T-cell (primary cell): ENCODE results near the gene SLC25A10. TPM values are rescaled to one million over a fixed set of nuclear protein-coding genes. Genes with fewer than 3 reads are reported as not detected.
A peak's percentile ranks its signal among the peaks of the same experiment; 100 is the strongest.

Source experiments
- ATAC-seq, 4 experiments: fragments of 200-7000 bp in 3 of 4; fragments of 150-1000 bp in 1 of 4; cut with Tn5 transposase; replicated peaks in 1 of 4; 1 replicate in 3 of 4; 2 replicates in 1 of 4; pipeline ENCODE4 v1.10.0; 2021; ENCODE audit warnings: moderate library complexity in 3 of 4, mild to moderate bottlenecking in 2 of 4, moderate number of reproducible peaks in 1 of 4
- CTCF ChIA-PET, 2 donors: fragments of 300-600 bp; sonication (Branson Sonifier 250); formaldehyde crosslinking; loops; one replicate each; lab custom pipeline; 2022; ENCODE audit warnings: antibody characterized with exemption in 2 of 2; lab: Charles Lee
- POLR2A ChIA-PET, 2 donors: fragments of 300-600 bp; sonication (Branson Sonifier 250); formaldehyde crosslinking; loops; one replicate each; lab custom pipeline; 2022; ENCODE audit warnings: antibody characterized with exemption in 2 of 2; lab: Charles Lee
- DNase-seq, 35 experiments: peaks; one replicate each; pipeline versions ENCODE4 v3.0.0 to v3.0.0-alpha.2; 2013 to 2023
- H3K27ac ChIP-seq: one replicate; pipeline ENCODE4 v1.5.1; 2013; ENCODE audit warnings: low read length
- H3K27me3 ChIP-seq, 2 experiments: replicated peaks in 1 of 2; 1 replicate in 1 of 2; 2 replicates in 1 of 2; pipeline versions ENCODE4 v1.6.1 to v1.7.0; 2013; ENCODE audit warnings: low read length in 1 of 2, mixed read lengths in 1 of 2; ENCODE audit not compliant: control insufficient read depth in 2 of 2, insufficient read depth in 2 of 2; ENCODE audit errors: extremely low read depth in 1 of 2
- H3K36me3 ChIP-seq, 2 donors: 1 replicate in 1 of 2; 2 replicates in 1 of 2; pipeline versions ENCODE4 v1.6.1 to v1.7.0; 2013; ENCODE audit warnings: low read length in 1 of 2; ENCODE audit not compliant: control insufficient read depth in 2 of 2, insufficient read depth in 1 of 2; ENCODE audit errors: extremely low read depth in 1 of 2
- H3K4me1 ChIP-seq, 2 experiments: 1 replicate in 1 of 2; 2 replicates in 1 of 2; pipeline versions ENCODE4 v1.6.1 to v1.7.0; 2013; ENCODE audit warnings: low read length in 2 of 2, mixed read lengths in 1 of 2; ENCODE audit not compliant: insufficient read depth in 2 of 2, control insufficient read depth in 1 of 2; ENCODE audit errors: extremely low read depth in 1 of 2
- H3K4me3 ChIP-seq, 2 donors: 1 replicate in 1 of 2; 2 replicates in 1 of 2; pipeline versions ENCODE4 v1.5.1 to v1.7.0; 2013; ENCODE audit warnings: mild to moderate bottlenecking in 2 of 2, low read length in 1 of 2, moderate library complexity in 1 of 2; ENCODE audit not compliant: control insufficient read depth in 1 of 2; ENCODE audit errors: extremely low read depth in 1 of 2
- H3K9me3 ChIP-seq: 2 replicates; pipeline ENCODE4 v1.7.0; 2013
- H3K27ac Mint-ChIP-seq, 2 donors: one replicate each; pipeline ENCODE4 v1.8.0; 2020 to 2021; ENCODE audit warnings: mild to moderate bottlenecking in 2 of 2, mixed read lengths in 2 of 2
- H3K27me3 Mint-ChIP-seq, 2 donors: one replicate each; pipeline ENCODE4 v1.8.0; 2021 to 2022; ENCODE audit warnings: mixed read lengths in 2 of 2
- H3K36me3 Mint-ChIP-seq: one replicate; pipeline ENCODE4 v1.8.0; 2021; ENCODE audit warnings: mixed read lengths
- H3K4me1 Mint-ChIP-seq, 3 donors: one replicate each; pipeline ENCODE4 v1.8.0; 2020 to 2022; ENCODE audit warnings: mixed read lengths in 3 of 3, mild to moderate bottlenecking in 1 of 3
- H3K4me3 Mint-ChIP-seq, 3 donors: one replicate each; pipeline ENCODE4 v1.8.0; 2020 to 2022; ENCODE audit warnings: mild to moderate bottlenecking in 3 of 3, mixed read lengths in 3 of 3, moderate library complexity in 3 of 3
- H3K9me3 Mint-ChIP-seq, 3 donors: one replicate each; pipeline ENCODE4 v1.8.0; 2020 to 2022; ENCODE audit warnings: mixed read lengths in 3 of 3
- WGBS: methylation state at CpG from one replicate; pipeline ENCODE4 v1.1.5; 2013; ENCODE audit warnings: missing lambda C conversion rate; ENCODE audit not compliant: insufficient coverage; 5-methylcytosine and 5-hydroxymethylcytosine counted together
- total RNA-seq, 35 experiments: library from RNA in 6 of 35; stranded (reverse) in 6 of 35; fragments of 120-200 nt in 1 of 35; gene quantifications; one replicate each; pipeline versions ENCODE4 v1.2.1 to v1.2.4 and lab custom pipeline; 2013 to 2026

SLC25A10 gene
- total RNA-seq, 5 donors from 2014 or later (not counting 1 experiment from before 2014, with no cell fraction given): 3.3 to 8.3 (median 7.4) TPM

DNA sequence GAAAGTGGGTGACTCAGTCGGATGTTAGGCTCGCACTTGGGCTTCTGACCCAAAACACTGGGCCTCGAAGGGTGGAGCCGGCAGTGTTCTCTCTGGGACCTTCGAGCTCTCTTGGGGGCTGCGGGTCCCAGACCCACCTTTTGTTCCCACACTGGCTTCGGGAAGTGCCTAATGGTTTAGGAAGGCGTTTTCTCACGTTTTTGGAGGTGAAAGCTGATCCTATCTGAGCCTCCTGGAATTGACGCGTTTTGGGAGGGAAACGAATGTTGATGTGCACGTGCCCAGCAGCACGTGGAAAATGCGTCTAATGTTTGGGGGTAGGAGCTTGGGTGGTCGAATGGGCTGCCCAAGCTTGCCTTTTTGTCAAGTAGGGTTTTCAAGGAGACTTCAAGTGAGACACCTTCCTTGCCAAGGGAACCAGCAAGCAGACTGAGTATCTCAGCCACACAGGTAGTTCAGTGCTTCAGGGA, 27.6 kb upstream of the SLC25A10 start:
- peak overlapping the region; percentile 78 to 92 (median 82) for H3K4me3 Mint-ChIP-seq
- peak in 1 of 4 experiments; percentile 2 for ATAC-seq
- no peak for DNase-seq
- POLR2A ChIA-PET: no interaction called here
- H3K36me3 Mint-ChIP-seq: peaks cover 24% of the 10 kb centered on the region
- Histone ChIP-seq H3K4me1 (peaks cover 9 to 48% of the 10 kb centered on the region in 2 experiments), H3K27ac (peak overlapping the region; percentile 14), H3K4me3 (peak overlapping the region; percentile 88 to 97), H3K9me3 (no peaks in the 10 kb centered on the region), H3K36me3 (peaks cover 13 to 37% of the 10 kb centered on the region in 2 donors), H3K27me3 (no peaks in the 10 kb centered on the region)
- no peaks in the 10 kb centered on the region for H3K9me3 Mint-ChIP-seq
- 10% methylated on average over 13 of the region's 16 CpGs for WGBS
- H3K27ac Mint-ChIP-seq: peak overlapping the region; percentile 66 to 78
- H3K27me3 Mint-ChIP-seq: no peaks in the 10 kb centered on the region
- CTCF ChIA-PET: no interaction called here
- peaks cover 39 to 48% (median 42%) of the 10 kb centered on the region in 3 donors for H3K4me1 Mint-ChIP-seq

- ChIA-PET CTCF (no interaction called here), POLR2A (interaction anchor here in 1 of 2 donors (0.7 kb wide), 1 partner anchor 8 kb away, joined by 3 read pairs; no protein-coding TSS in a partner anchor)
- Histone ChIP-seq H3K9me3 (no peaks in the 10 kb centered on the region), H3K4me3 (peak overlapping the region; percentile 88 to 97), H3K4me1 (peaks cover 9 to 53% of the 10 kb centered on the region in 2 experiments), H3K27me3 (no peaks in the 10 kb centered on the region), H3K36me3 (peaks cover 13 to 40% of the 10 kb centered on the region in 2 donors), H3K27ac (peak overlapping the region; percentile 14)
- peaks cover 30% of the 10 kb centered on the region for H3K36me3 Mint-ChIP-seq
- no peaks in the 10 kb centered on the region for H3K27me3 Mint-ChIP-seq
- no peaks in the 10 kb centered on the region for H3K9me3 Mint-ChIP-seq
- 51% methylated on average over 11 of the region's 12 CpGs for WGBS
- peaks cover 39 to 46% (median 44%) of the 10 kb centered on the region in 3 donors for H3K4me1 Mint-ChIP-seq
- peak overlapping the region; percentile 66 to 78 for H3K27ac Mint-ChIP-seq
- peak overlapping the region; percentile 78 to 92 (median 82) for H3K4me3 Mint-ChIP-seq
- no peak for ATAC-seq
- no peak for DNase-seq
These were observed 27.0 kb upstream of the SLC25A10 start for GRCh38 chr17:81685108-81685507.

GRCh38 chr17:81686614-81687013, 25.5 kb upstream of the SLC25A10 start:
- ATAC-seq (no peak), DNase-seq (no peak)

DNA sequence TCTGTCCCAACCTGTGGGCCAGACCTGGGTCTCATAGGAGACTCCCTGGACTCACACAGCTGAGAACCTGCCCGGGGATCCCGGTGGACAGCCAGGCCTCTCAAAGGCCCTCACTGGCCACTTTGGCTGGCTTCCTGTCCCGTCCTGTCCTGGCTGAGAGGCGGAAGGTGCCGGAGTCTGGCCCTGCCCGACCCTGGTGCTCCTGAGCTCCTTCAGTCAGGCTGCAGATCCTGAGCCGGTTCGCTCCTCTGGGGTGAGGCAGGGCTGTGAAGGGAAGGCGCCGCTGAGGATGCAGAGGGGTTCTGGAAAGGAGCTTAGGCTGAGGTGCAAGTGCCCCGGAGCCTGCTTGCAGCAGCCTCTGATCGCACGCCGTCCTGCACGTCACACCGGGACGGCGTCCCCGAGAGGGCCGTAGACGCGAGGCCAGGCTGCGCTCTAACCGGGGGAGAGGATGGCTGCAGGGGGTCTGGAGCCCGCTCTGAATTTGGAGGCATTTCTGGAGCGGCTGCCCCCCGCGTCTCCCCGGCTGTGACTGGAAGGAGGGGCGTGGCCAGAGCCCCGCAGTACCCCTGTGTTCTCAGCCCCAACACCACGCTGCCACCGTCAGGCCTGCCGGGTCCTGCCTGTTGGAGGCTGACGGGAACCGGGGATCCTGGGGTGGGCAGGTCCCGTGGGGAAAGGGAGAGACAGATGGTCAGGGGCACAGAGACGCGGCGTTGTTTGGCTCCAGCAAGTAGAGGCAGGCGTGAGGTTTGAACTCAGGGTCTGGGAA, 24.1 kb upstream of the SLC25A10 start:
- Mint-ChIP-seq H3K36me3 (peaks cover 35% of the 10 kb centered on the region), H3K27me3 (no peaks in the 10 kb centered on the region), H3K9me3 (no peaks in the 10 kb centered on the region), H3K4me1 (peaks cover 26 to 38% (median 34%) of the 10 kb centered on the region in 3 donors), H3K27ac (no peak overlapping the region), H3K4me3 (no peak overlapping the region)
- Histone ChIP-seq H3K27me3 (no peaks in the 10 kb centered on the region), H3K36me3 (peaks cover 34 to 65% of the 10 kb centered on the region in 2 donors), H3K27ac (no peak overlapping the region), H3K9me3 (no peaks in the 10 kb centered on the region), H3K4me3 (no peak overlapping the region), H3K4me1 (peaks cover 9 to 44% of the 10 kb centered on the region in 2 experiments)
- ChIA-PET CTCF (no interaction called here), POLR2A (no interaction called here)
- 93% methylated on average over 35 of the region's 41 CpGs for WGBS
- ATAC-seq: no peak
- no peak for DNase-seq

More at GRCh38 chr17:81686614-81687013, 25.5 kb upstream of the SLC25A10 start:
- H3K4me1 ChIP-seq: peaks cover 9 to 53% of the 10 kb centered on the region in 2 experiments
- H3K4me3 ChIP-seq: no peak overlapping the region
- H3K27ac ChIP-seq: no peak overlapping the region
- H3K27ac Mint-ChIP-seq: no peak overlapping the region
- CTCF ChIA-PET: no interaction called here
- H3K27me3 ChIP-seq: no peaks in the 10 kb centered on the region
- peaks cover 30% of the 10 kb centered on the region for H3K36me3 Mint-ChIP-seq
- no peaks in the 10 kb centered on the region for H3K27me3 Mint-ChIP-seq
- H3K9me3 Mint-ChIP-seq: no peaks in the 10 kb centered on the region
- no peak overlapping the region for H3K4me3 Mint-ChIP-seq
- POLR2A ChIA-PET: no interaction called here
- peaks cover 37 to 45% (median 41%) of the 10 kb centered on the region in 3 donors for H3K4me1 Mint-ChIP-seq
- over 99% methylated on average over 19 of the region's 20 CpGs for WGBS
- H3K36me3 ChIP-seq: peaks cover 27 to 53% of the 10 kb centered on the region in 2 donors
- H3K9me3 ChIP-seq: no peaks in the 10 kb centered on the region

GRCh38 chr17:81688616-81689015, 23.5 kb upstream of the SLC25A10 start:
- peaks cover 40 to 72% of the 10 kb centered on the region in 2 donors for H3K36me3 ChIP-seq
- 94% methylated on average over 9 of the region's 14 CpGs for WGBS
- H3K4me3 Mint-ChIP-seq: no peak overlapping the region
- H3K27ac ChIP-seq: no peak overlapping the region
- H3K4me1 ChIP-seq: peaks cover 9 to 41% of the 10 kb centered on the region in 2 experiments
- ATAC-seq (no peak), DNase-seq (no peak)
- ChIA-PET CTCF (no interaction called here), POLR2A (no interaction called here)
- H3K36me3 Mint-ChIP-seq: peaks cover 35% of the 10 kb centered on the region
- H3K27me3 Mint-ChIP-seq: no peaks in the 10 kb centered on the region
- peaks cover 23 to 35% (median 31%) of the 10 kb centered on the region in 3 donors for H3K4me1 Mint-ChIP-seq
- no peaks in the 10 kb centered on the region for H3K9me3 Mint-ChIP-seq
- H3K27me3 ChIP-seq: no peaks in the 10 kb centered on the region
- H3K27ac Mint-ChIP-seq: peak overlapping the region in 1 of 2 donors; percentile 5
- no peaks in the 10 kb centered on the region for H3K9me3 ChIP-seq
- H3K4me3 ChIP-seq: no peak overlapping the region

GRCh38 chr17:81690066-81690465, 22.0 kb upstream of the SLC25A10 start:
- DNase-seq (no peak), ATAC-seq (no peak)
- Mint-ChIP-seq H3K9me3 (no peaks in the 10 kb centered on the region), H3K27ac (no peak overlapping the region), H3K4me1 (peaks cover 13 to 25% (median 23%) of the 10 kb centered on the region in 3 donors), H3K4me3 (no peak overlapping the region), H3K27me3 (no peaks in the 10 kb centered on the region), H3K36me3 (peaks cover 33% of the 10 kb centered on the region)
- Histone ChIP-seq H3K4me1 (peaks cover 3 to 31% of the 10 kb centered on the region in 2 experiments), H3K4me3 (no peak overlapping the region), H3K36me3 (peaks cover 48 to 87% of the 10 kb centered on the region in 2 donors), H3K9me3 (no peaks in the 10 kb centered on the region), H3K27ac (no peak overlapping the region), H3K27me3 (no peaks in the 10 kb centered on the region)
- POLR2A ChIA-PET: no interaction called here
- 90% methylated on average over 17 of the region's 18 CpGs for WGBS
- CTCF ChIA-PET: no interaction called here
